Endothelial cell of umbilical vein (primary cell): ENCODE data around the gene ZNF599. TPM values are rescaled to one million over a fixed set of nuclear protein-coding genes. Genes with fewer than 3 reads are reported as not detected.

ENCODE experiments used
- BruUV-seq: library from RNA; stranded (reverse); fragments of 400-500 nt; replicated peaks from 2 replicates; lab custom pipeline; 2021; lab: Mats Ljungman, UMichigan
- CTCF ChIA-PET: fragments of 300-600, 350-600 bp; sonication (Branson Sonifier 250); formaldehyde crosslinking; loops from one replicate; lab custom pipeline; 2021; ENCODE audit warnings: antibody characterized with exemption, inconsistent platforms; lab: Charles Lee
- POLR2A ChIA-PET: fragments of 300-600, 350-600 bp; sonication (Branson Sonifier 250); formaldehyde crosslinking; loops from one replicate; lab custom pipeline; 2021; ENCODE audit warnings: antibody characterized with exemption, inconsistent platforms; lab: Charles Lee
- DNase-seq: peaks from one replicate; pipeline ENCODE4 v3.0.0-alpha.2; 2011; ENCODE audit warnings: low read depth, low spot score
- FAIRE-seq: peaks from 2 replicates; lab custom pipeline; 2011; peaks lifted over from hg19 to GRCh38; lab: Jason Lieb, UNC
- H2AFZ ChIP-seq: 2 replicates; pipeline ENCODE4 v1.6.0; 2012; ENCODE audit warnings: low read depth, low read length, control low read depth, inconsistent platforms
- H3K27ac ChIP-seq: 2 replicates; pipeline ENCODE4 v1.5.1; 2011; ENCODE audit warnings: low read depth, mild to moderate bottlenecking, control low read depth, low read length, moderate library complexity; ENCODE audit not compliant: insufficient read depth
- H3K27me3 ChIP-seq, 2 experiments: 2 replicates each; pipeline versions ENCODE4 v1.6.0 to v1.6.1; 2011; ENCODE audit warnings: low read length in 2 of 2, mixed read lengths in 1 of 2; ENCODE audit not compliant: control insufficient read depth in 2 of 2, insufficient read depth in 2 of 2
- H3K36me3 ChIP-seq, 2 experiments: 2 replicates in 1 of 2; 3 replicates in 1 of 2; pipeline ENCODE4 v1.5.1; 2011; ENCODE audit warnings: low read length in 2 of 2, mild to moderate bottlenecking in 1 of 2, moderate library complexity in 1 of 2; ENCODE audit not compliant: control insufficient read depth in 2 of 2, insufficient read depth in 2 of 2; ENCODE audit errors: extremely low read depth in 1 of 2
- H3K4me1 ChIP-seq: 3 replicates; pipeline ENCODE4 v1.5.1; 2011; ENCODE audit warnings: mild to moderate bottlenecking, low read length; ENCODE audit not compliant: control insufficient read depth, insufficient read depth; ENCODE audit errors: extremely low read depth
- H3K4me2 ChIP-seq: 2 replicates; pipeline ENCODE4 v1.6.1; 2011; ENCODE audit warnings: low read length, control low read depth, mixed read lengths; ENCODE audit not compliant: insufficient read depth
- H3K4me3 ChIP-seq, 3 experiments: fragments of 200-600 bp in 1 of 3; sonication (generic), shearing (Covaris generic) in 1 of 3; replicated peaks in 1 of 3; 2 replicates each; pipeline ENCODE4 v1.5.1; 2011 to 2016; ENCODE audit warnings: control low read depth in 3 of 3, low read length in 3 of 3, mild to moderate bottlenecking in 2 of 3, inconsistent platforms in 1 of 3, low read depth in 1 of 3, moderate library complexity in 1 of 3; ENCODE audit not compliant: insufficient read depth in 1 of 3
- H3K79me2 ChIP-seq: 2 replicates; pipeline ENCODE4 v1.6.0; 2012; ENCODE audit warnings: low read length, inconsistent platforms; ENCODE audit not compliant: control insufficient read depth, insufficient read depth
- H3K9ac ChIP-seq: replicated peaks from 2 replicates; pipeline ENCODE3; 2011; ENCODE audit warnings: low read length, control low read depth; ENCODE audit not compliant: insufficient read depth; ENCODE audit errors: extremely low read depth
- H3K9me1 ChIP-seq: replicated peaks from 3 replicates; pipeline ENCODE4 v1.6.0; 2011; ENCODE audit warnings: mild to moderate bottlenecking, low read length; ENCODE audit not compliant: control insufficient read depth, insufficient read depth; ENCODE audit errors: extremely low read depth
- H3K9me3 ChIP-seq: replicated peaks from 2 replicates; pipeline ENCODE4 v1.5.1; 2012; ENCODE audit warnings: low read length, inconsistent platforms; ENCODE audit not compliant: control insufficient read depth, insufficient read depth
- H4K20me1 ChIP-seq: replicated peaks from 2 replicates; pipeline ENCODE3; 2011; ENCODE audit warnings: mild to moderate bottlenecking, low read length; ENCODE audit not compliant: control insufficient read depth, insufficient read depth; ENCODE audit errors: extremely low read depth
- CTCF ChIP-seq, 2 donors: IDR thresholded peaks; 1 replicate in 1 of 2; 2 replicates in 1 of 2; pipeline ENCODE4 v1.5.1; 2011; ENCODE audit warnings: low read length in 2 of 2, mild to moderate bottlenecking in 2 of 2, moderate library complexity in 2 of 2, control low read depth in 1 of 2, inconsistent platforms in 1 of 2, low read depth in 1 of 2; ENCODE audit not compliant: insufficient read depth in 1 of 2; ENCODE audit errors: extremely low read depth in 1 of 2
- EZH2 ChIP-seq: IDR thresholded peaks from 2 replicates; pipeline ENCODE4 v1.6.1; 2012; ENCODE audit warnings: borderline replicate concordance, low read depth, mild to moderate bottlenecking, moderate library complexity, low read length, inconsistent platforms; ENCODE audit not compliant: severe bottlenecking
- FOS ChIP-seq: IDR thresholded peaks from 2 replicates; pipeline ENCODE4 v1.6.1; 2011; ENCODE audit warnings: mild to moderate bottlenecking, low read length, moderate library complexity, borderline replicate concordance; ENCODE audit not compliant: insufficient read depth
- GATA2 ChIP-seq: IDR thresholded peaks from 2 replicates; pipeline ENCODE4 v1.7.0; 2011; ENCODE audit warnings: low read depth, mild to moderate bottlenecking, moderate library complexity, mixed read lengths, low read length; ENCODE audit not compliant: insufficient read length, insufficient read depth
- JUN ChIP-seq: IDR thresholded peaks from 2 replicates; pipeline ENCODE4 v1.6.1; 2011; ENCODE audit warnings: borderline replicate concordance, low read depth; ENCODE audit not compliant: insufficient read length, insufficient read depth
- MAX ChIP-seq: IDR thresholded peaks from 2 replicates; pipeline ENCODE4 v1.6.1; 2011; ENCODE audit not compliant: insufficient read depth, insufficient read length
- MYC ChIP-seq: IDR thresholded peaks from one replicate; pipeline ENCODE4 v1.6.1; 2011; ENCODE audit warnings: mild to moderate bottlenecking, low read depth, low read length
- POLR2A ChIP-seq: IDR thresholded peaks from 2 replicates; pipeline ENCODE4 v1.6.1; 2012; ENCODE audit warnings: low read depth, mild to moderate bottlenecking, control low read depth, low read length
- POLR2AphosphoS5 ChIP-seq: IDR thresholded peaks from 2 replicates; pipeline ENCODE4 v1.6.1; 2012; ENCODE audit warnings: low read depth, mild to moderate bottlenecking, control low read depth, low read length, moderate library complexity; ENCODE audit not compliant: insufficient read depth
- dilution Hi-C: fragments of 300-500 bp; cut with MboI; formaldehyde crosslinking; loops from one replicate; pipeline ENCODE4 v1.15.0; 2019; ENCODE audit warnings: low sequenced_read_pairs; ENCODE audit not compliant: extremely low pct_ligation_motif_present
- intact Hi-C: fragments of 100-400 bp; cut with micrococcal nuclease; formaldehyde crosslinking; loops from one replicate; pipeline ENCODE4 v1.10.0; 2022
- polyA plus RNA-seq, 4 experiments: library from polyadenylated mRNA; depleted of rRNA in 3 of 4; stranded (reverse) in 3 of 4; unstranded in 1 of 4; fragments of >200 nt; gene quantifications; 2 replicates each; pipeline versions ENCODE4 v1.2.1 to v1.2.3, GENCODE V29; 2011 to 2012; ENCODE audit warnings: missing spikeins in 1 of 4
- total RNA-seq: library from RNA; stranded (reverse); gene quantifications from 2 replicates; pipeline ENCODE4 v1.2.3, GENCODE V29; 2021

The ZNF599 gene
- total and polyA plus RNA-seq, 2 donors (not counting 3 experiments of a cell fraction or from before 2014, with no cell fraction given): 4.5 to 7.3 TPM

- Histone ChIP-seq H3K79me2 (no peaks in the 10 kb centered on the region), H3K4me1 (no peaks in the 10 kb centered on the region), H3K27ac (no peak overlapping the region), H3K4me2 (no peak overlapping the region), H3K9ac (no peak overlapping the region), H2AFZ (no peak overlapping the region), H3K36me3 (no peaks in the 10 kb centered on the region), H3K9me3 (no peaks in the 10 kb centered on the region), H3K9me1 (no peaks in the 10 kb centered on the region), H3K4me3 (no peak overlapping the region), H4K20me1 (no peaks in the 10 kb centered on the region), H3K27me3 (no peaks in the 10 kb centered on the region)
- DNase-seq (no peak), FAIRE-seq (no peak)
- BruUV-seq: no TSS peak
- intact Hi-C loops (no loop called here), dilution Hi-C loops (no loop called here)
- TF ChIP-seq POLR2AphosphoS5: no peak
- no peak for TF ChIP-seq GATA2
- no peak for TF ChIP-seq CTCF (IDR thresholded peaks at IDR 0.05; ENCODE audit: extremely low read depth in 1 of 2, insufficient read depth in 1 of 2, low read depth in 1 of 2, low read length in 2 of 2)
- TF ChIP-seq FOS: no peak
- CTCF ChIA-PET: no interaction called here
- POLR2A ChIA-PET: no interaction called here
Observed at GRCh38 chr19:34778342-34778741, 5.3 kb upstream of the ZNF599 start.

GRCh38 chr19:34774857-34775256, 1.8 kb upstream of the ZNF599 start:
- Histone ChIP-seq H3K27me3 (no peaks in the 10 kb centered on the region), H4K20me1 (no peaks in the 10 kb centered on the region), H3K9me1 (no peaks in the 10 kb centered on the region), H2AFZ (no peak overlapping the region), H3K36me3 (no peaks in the 10 kb centered on the region), H3K9ac (no peak overlapping the region), H3K4me2 (no peak overlapping the region), H3K9me3 (no peaks in the 10 kb centered on the region), H3K4me3 (no peak overlapping the region), H3K4me1 (peaks cover 7% of the 10 kb centered on the region), H3K27ac (no peak overlapping the region), H3K79me2 (peaks cover 2% of the 10 kb centered on the region)
- CTCF ChIA-PET: no interaction called here
- BruUV-seq: no TSS peak
- POLR2A ChIA-PET: no interaction called here
- TF ChIP-seq GATA2 (no peak), JUN (no peak), MYC (no peak), MAX (no peak), POLR2AphosphoS5 (no peak), CTCF (IDR thresholded peaks at IDR 0.05; ENCODE audit: extremely low read depth in 1 of 2, insufficient read depth in 1 of 2, low read depth in 1 of 2, low read length in 2 of 2) (no peak), EZH2 (no peak), FOS (no peak), POLR2A (no peak)
- dilution Hi-C loops (no loop called here), intact Hi-C loops (loop anchor here (5.0 kb wide), 1 partner anchor 187 kb away; the partner anchor contains the start of gene ZNF792)
- DNase-seq: no peak
- no peak for FAIRE-seq
